Vagina (tissue), 2 donors: ENCODE results near the gene SPSB3.

Experiments
- POLR2A ChIP-seq, 2 donors: fragments of 450-650 bp; IDR thresholded peaks; one replicate each; pipeline ENCODE4 v1.6.1; 2017; ENCODE audit warnings: antibody characterized with exemption in 2 of 2, mild to moderate bottlenecking in 2 of 2, moderate library complexity in 2 of 2
- POLR2AphosphoS5 ChIP-seq, 2 donors: sonication (generic); formaldehyde crosslinking; IDR thresholded peaks; one replicate each; pipeline ENCODE4 v1.9.0; 2017; ENCODE audit warnings: antibody characterized with exemption in 2 of 2, mild to moderate bottlenecking in 2 of 2, low read depth in 1 of 2; ENCODE audit not compliant: insufficient read depth in 1 of 2
- TF ChIP-seq, protein P1 (sequence below), 3 experiments: fragments of 450-650 bp in 2 of 3; fragments of 200-600 bp in 1 of 3; sonication (generic) in 1 of 3; IDR thresholded peaks; one replicate each; pipeline ENCODE4 v1.5.1; 2017 to 2019; ENCODE audit warnings: antibody characterized with exemption in 3 of 3, mild to moderate bottlenecking in 2 of 3, moderate library complexity in 2 of 3

DNA sequence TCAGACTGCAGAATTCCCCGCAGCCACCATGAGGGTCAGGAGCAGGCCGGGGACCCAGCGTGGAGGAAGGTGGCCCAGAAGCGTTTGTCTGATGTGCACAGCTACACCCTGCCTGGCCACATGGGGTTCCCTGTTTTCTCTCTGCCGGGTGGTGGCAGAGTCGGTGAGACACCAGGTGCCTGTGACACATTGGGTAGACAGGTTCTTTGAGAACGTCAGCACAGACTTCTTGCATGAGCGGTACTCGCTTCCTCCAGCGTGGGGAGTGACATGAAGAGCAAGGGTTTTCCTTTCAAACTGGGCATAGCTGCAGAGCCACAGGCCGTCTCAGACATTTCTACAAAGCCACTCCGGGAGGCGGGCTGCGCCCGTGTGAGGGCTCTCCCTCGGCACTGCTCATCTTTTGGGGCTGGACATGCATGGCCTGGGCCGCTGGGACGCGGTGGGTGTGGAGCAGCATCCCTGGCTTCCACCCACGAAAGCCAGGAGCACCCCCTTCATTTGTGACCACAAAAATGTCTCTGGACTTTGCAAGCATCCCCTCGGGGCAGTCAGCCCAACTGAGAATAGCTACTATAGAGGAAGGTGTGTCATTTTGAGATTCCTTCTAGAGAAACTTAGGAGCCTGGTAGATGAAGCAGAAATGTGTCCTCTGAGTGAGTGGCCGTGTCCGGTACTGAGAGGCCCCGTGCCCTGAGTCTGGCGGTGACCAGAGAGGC lies 37.0 kb downstream of the SPSB3 start:
- TF ChIP-seq, protein P1, sequence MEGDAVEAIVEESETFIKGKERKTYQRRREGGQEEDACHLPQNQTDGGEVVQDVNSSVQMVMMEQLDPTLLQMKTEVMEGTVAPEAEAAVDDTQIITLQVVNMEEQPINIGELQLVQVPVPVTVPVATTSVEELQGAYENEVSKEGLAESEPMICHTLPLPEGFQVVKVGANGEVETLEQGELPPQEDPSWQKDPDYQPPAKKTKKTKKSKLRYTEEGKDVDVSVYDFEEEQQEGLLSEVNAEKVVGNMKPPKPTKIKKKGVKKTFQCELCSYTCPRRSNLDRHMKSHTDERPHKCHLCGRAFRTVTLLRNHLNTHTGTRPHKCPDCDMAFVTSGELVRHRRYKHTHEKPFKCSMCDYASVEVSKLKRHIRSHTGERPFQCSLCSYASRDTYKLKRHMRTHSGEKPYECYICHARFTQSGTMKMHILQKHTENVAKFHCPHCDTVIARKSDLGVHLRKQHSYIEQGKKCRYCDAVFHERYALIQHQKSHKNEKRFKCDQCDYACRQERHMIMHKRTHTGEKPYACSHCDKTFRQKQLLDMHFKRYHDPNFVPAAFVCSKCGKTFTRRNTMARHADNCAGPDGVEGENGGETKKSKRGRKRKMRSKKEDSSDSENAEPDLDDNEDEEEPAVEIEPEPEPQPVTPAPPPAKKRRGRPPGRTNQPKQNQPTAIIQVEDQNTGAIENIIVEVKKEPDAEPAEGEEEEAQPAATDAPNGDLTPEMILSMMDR (IDR thresholded peaks at IDR 0.05): no peak
- TF ChIP-seq POLR2AphosphoS5 (IDR thresholded peaks at IDR 0.05; ENCODE audit: insufficient read depth in 1 of 2, low read depth in 1 of 2): no peak
- TF ChIP-seq POLR2A (IDR thresholded peaks at IDR 0.05): no peak
